Stimulated activated effector memory CD8-positive, alpha-beta T cell treated with anti-CD3 and anti-CD28 coated beads, Interleukin-12 subunit alpha, Interleukin-12 subunit beta, amount 100 ng/mL, for 72 hours (primary cell): ENCODE measurements around the gene TOM1L2.
"Not testable (repeated sequence)": the region's sequence is repeated elsewhere in the genome, so short reads cannot be mapped to it uniquely, and the experiment has no call there.

Source experiments
- ATAC-seq: fragments of 150-1000 bp; cut with Tn5 transposase; 2 replicates; pipeline ENCODE4 v1.10.0; 2021
- DNase-seq, 2 donors: peaks; one replicate each; pipeline ENCODE4 v3.0.0; 2021 to 2022; ENCODE audit warnings: low spot score in 2 of 2
- H3K27ac Mint-ChIP-seq: one replicate; pipeline ENCODE4 v1.8.0; 2022; ENCODE audit warnings: mild to moderate bottlenecking, mixed read lengths
- H3K36me3 Mint-ChIP-seq: one replicate; pipeline ENCODE4 v1.8.0; 2022; ENCODE audit warnings: mild to moderate bottlenecking, mixed read lengths
- H3K4me1 Mint-ChIP-seq: one replicate; pipeline ENCODE4 v1.8.0; 2022; ENCODE audit warnings: mixed read lengths
- H3K4me3 Mint-ChIP-seq: one replicate; pipeline ENCODE4 v1.8.0; 2022; ENCODE audit warnings: mild to moderate bottlenecking, mixed read lengths
- H3K9me3 Mint-ChIP-seq: one replicate; pipeline ENCODE4 v1.8.0; 2022; ENCODE audit warnings: mixed read lengths

The TOM1L2 gene

GRCh38 chr17:17813055-17813724 is 159.0 kb downstream of the TOM1L2 start:
- Mint-ChIP-seq H3K4me1 (peaks cover 9% of the 10 kb centered on the region), H3K27ac (peak overlapping the region; percentile 17), H3K9me3 (no peaks in the 10 kb centered on the region), H3K4me3 (no peak overlapping the region), H3K36me3 (peaks cover 76% of the 10 kb centered on the region)
- DNase-seq: no peak
- ATAC-seq: no peak

- H3K4me3 Mint-ChIP-seq: no peak overlapping the region
These were observed 159.8 kb downstream of the TOM1L2 start for GRCh38 chr17:17812211-17813054.

GRCh38 chr17:17811381-17812210 is 160.6 kb downstream of the TOM1L2 start:
- Mint-ChIP-seq H3K36me3 (peaks cover 75% of the 10 kb centered on the region), H3K4me1 (peaks cover 9% of the 10 kb centered on the region), H3K9me3 (no peaks in the 10 kb centered on the region), H3K27ac (no peak overlapping the region), H3K4me3 (no peak overlapping the region)
- ATAC-seq (peak; percentile 2), DNase-seq (no peak)

More at GRCh38 chr17:17812211-17813054, 159.8 kb downstream of the TOM1L2 start:
- Mint-ChIP-seq H3K9me3 (no peaks in the 10 kb centered on the region), H3K36me3 (peaks cover 78% of the 10 kb centered on the region), H3K27ac (no peak overlapping the region), H3K4me1 (peaks cover 9% of the 10 kb centered on the region)
- ATAC-seq (peak; percentile 44), DNase-seq (peak; percentile 75 to 92)

GRCh38 chr17:17810895-17811248 is 161.3 kb downstream of the TOM1L2 start:
- no peak for DNase-seq
- no peak for ATAC-seq
- H3K9me3 Mint-ChIP-seq: no peaks in the 10 kb centered on the region
- H3K36me3 Mint-ChIP-seq: peaks cover 69% of the 10 kb centered on the region
- no peak overlapping the region for H3K27ac Mint-ChIP-seq
- peaks cover 9% of the 10 kb centered on the region for H3K4me1 Mint-ChIP-seq
- H3K4me3 Mint-ChIP-seq: no peak overlapping the region

GRCh38 chr17:17810084-17810894 is 161.9 kb downstream of the TOM1L2 start:
- ATAC-seq: no peak
- DNase-seq: no peak
- peaks cover 9% of the 10 kb centered on the region for H3K4me1 Mint-ChIP-seq
- no peak overlapping the region for H3K4me3 Mint-ChIP-seq
- no peak overlapping the region for H3K27ac Mint-ChIP-seq
- H3K36me3 Mint-ChIP-seq: peaks cover 73% of the 10 kb centered on the region
- no peaks in the 10 kb centered on the region for H3K9me3 Mint-ChIP-seq

GRCh38 chr17:17809531-17810083 is 162.6 kb downstream of the TOM1L2 start:
- ATAC-seq (no peak), DNase-seq (no peak)
- Mint-ChIP-seq H3K27ac (no peak overlapping the region), H3K4me1 (peaks cover 9% of the 10 kb centered on the region), H3K9me3 (no peaks in the 10 kb centered on the region), H3K4me3 (no peak overlapping the region), H3K36me3 (peaks cover 71% of the 10 kb centered on the region)

- ATAC-seq (peak; percentile 65), DNase-seq (peak in 1 of 2 donors; percentile 73)
- Mint-ChIP-seq H3K36me3 (peaks cover 67% of the 10 kb centered on the region), H3K4me1 (peaks cover 9% of the 10 kb centered on the region), H3K9me3 (no peaks in the 10 kb centered on the region), H3K27ac (peak overlapping the region; percentile 67), H3K4me3 (no peak overlapping the region)
These were observed 163.3 kb downstream of the TOM1L2 start for GRCh38 chr17:17808706-17809432.

- not testable (repeated sequence) for H3K4me3 Mint-ChIP-seq, H3K27ac Mint-ChIP-seq, ATAC-seq, H3K9me3 Mint-ChIP-seq, DNase-seq, H3K4me1 Mint-ChIP-seq
- H3K36me3 Mint-ChIP-seq: peaks cover 66% of the 10 kb centered on the region
These were observed 164.0 kb downstream of the TOM1L2 start for GRCh38 chr17:17808200-17808599.

GRCh38 chr17:17807440-17807839 is 164.8 kb downstream of the TOM1L2 start:
- Mint-ChIP-seq H3K9me3 (no peaks in the 10 kb centered on the region), H3K4me1 (peaks cover 9% of the 10 kb centered on the region), H3K4me3 (no peak overlapping the region), H3K27ac (peak overlapping the region; percentile 76), H3K36me3 (peaks cover 60% of the 10 kb centered on the region)
- ATAC-seq: no peak
- DNase-seq: no peak

GRCh38 chr17:17806611-17807274 is 165.5 kb downstream of the TOM1L2 start:
- peak overlapping the region; percentile 76 for H3K27ac Mint-ChIP-seq
- peaks cover 9% of the 10 kb centered on the region for H3K4me1 Mint-ChIP-seq
- DNase-seq (no peak), ATAC-seq (no peak)
- H3K36me3 Mint-ChIP-seq: peaks cover 53% of the 10 kb centered on the region
- no peaks in the 10 kb centered on the region for H3K9me3 Mint-ChIP-seq
- H3K4me3 Mint-ChIP-seq: no peak overlapping the region

- Mint-ChIP-seq H3K4me1 (peaks cover 9% of the 10 kb centered on the region), H3K9me3 (no peaks in the 10 kb centered on the region), H3K36me3 (peaks cover 46% of the 10 kb centered on the region), H3K27ac (peak overlapping the region; percentile 50), H3K4me3 (no peak overlapping the region)
- DNase-seq (no peak), ATAC-seq (no peak)
These were observed 166.2 kb downstream of the TOM1L2 start for GRCh38 chr17:17806035-17806434.

- Mint-ChIP-seq H3K9me3 (no peaks in the 10 kb centered on the region), H3K36me3 (peaks cover 41% of the 10 kb centered on the region), H3K4me1 (peaks cover 9% of the 10 kb centered on the region), H3K4me3 (no peak overlapping the region), H3K27ac (peak overlapping the region; percentile 50)
- DNase-seq (no peak), ATAC-seq (no peak)
These were observed 166.6 kb downstream of the TOM1L2 start for GRCh38 chr17:17805575-17805974.

GRCh38 chr17:17804007-17804406 is 168.2 kb downstream of the TOM1L2 start:
- peaks cover 33% of the 10 kb centered on the region for H3K36me3 Mint-ChIP-seq
- H3K4me3 Mint-ChIP-seq: no peak overlapping the region
- ATAC-seq (no peak), DNase-seq (no peak)
- H3K9me3 Mint-ChIP-seq: no peaks in the 10 kb centered on the region
- H3K4me1 Mint-ChIP-seq: peaks cover 6% of the 10 kb centered on the region
- peak overlapping the region; percentile 38 for H3K27ac Mint-ChIP-seq
